Measurements from ENCODE around the gene SHISA5.
A peak's percentile ranks its signal among the peaks of the same experiment; 100 is the strongest.

DNA sequence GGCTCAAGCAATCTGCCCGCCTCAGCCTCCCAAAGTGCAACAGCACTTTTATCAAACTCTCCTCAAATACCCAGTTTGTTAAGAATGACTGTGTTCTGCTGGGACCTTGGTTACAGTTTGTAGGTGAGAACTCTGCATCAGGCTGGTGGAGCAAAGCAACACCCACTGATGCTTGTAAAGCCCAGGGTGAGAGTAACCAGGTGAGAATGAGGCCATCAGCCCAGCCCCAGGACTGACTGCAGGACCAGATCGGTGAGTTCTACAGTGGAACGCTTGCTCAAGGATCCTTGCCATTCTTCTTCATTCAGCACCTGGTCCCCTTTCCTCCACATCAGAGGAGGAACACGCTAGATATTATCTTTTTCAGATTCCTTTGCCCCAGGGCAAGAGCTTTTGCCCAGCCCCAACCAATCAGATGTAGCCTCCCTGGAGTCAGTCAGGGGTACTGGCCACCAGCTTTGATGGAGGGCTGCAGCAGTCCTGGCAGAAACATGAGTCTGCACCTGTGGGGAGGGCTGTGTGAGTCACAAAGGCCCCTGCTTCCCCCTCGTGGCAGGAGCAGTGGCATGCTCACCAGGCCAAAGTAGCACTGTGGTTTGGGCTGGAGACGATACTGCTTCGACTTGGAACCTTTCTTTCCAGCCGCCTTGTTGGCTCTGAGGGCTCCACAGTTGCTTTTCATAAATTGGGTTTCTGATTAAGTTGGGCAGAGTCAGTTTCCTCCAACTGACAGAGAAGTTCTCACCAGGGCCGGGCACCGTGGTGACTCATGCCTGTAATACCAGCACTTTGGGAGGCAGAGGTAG, 3.5 kb upstream of the SHISA5 start:
- TF ChIP-seq, protein P1, sequence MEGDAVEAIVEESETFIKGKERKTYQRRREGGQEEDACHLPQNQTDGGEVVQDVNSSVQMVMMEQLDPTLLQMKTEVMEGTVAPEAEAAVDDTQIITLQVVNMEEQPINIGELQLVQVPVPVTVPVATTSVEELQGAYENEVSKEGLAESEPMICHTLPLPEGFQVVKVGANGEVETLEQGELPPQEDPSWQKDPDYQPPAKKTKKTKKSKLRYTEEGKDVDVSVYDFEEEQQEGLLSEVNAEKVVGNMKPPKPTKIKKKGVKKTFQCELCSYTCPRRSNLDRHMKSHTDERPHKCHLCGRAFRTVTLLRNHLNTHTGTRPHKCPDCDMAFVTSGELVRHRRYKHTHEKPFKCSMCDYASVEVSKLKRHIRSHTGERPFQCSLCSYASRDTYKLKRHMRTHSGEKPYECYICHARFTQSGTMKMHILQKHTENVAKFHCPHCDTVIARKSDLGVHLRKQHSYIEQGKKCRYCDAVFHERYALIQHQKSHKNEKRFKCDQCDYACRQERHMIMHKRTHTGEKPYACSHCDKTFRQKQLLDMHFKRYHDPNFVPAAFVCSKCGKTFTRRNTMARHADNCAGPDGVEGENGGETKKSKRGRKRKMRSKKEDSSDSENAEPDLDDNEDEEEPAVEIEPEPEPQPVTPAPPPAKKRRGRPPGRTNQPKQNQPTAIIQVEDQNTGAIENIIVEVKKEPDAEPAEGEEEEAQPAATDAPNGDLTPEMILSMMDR (IDR thresholded peaks at IDR 0.05; ENCODE audit: low read depth, low read length, missing input control), result peak; percentile 62
- no peak for TF ChIP-seq EGR1 (IDR thresholded peaks at IDR 0.05; ENCODE audit: low read depth in 2 of 2)
